Measurements from ENCODE around the gene FHIT.

The FHIT gene

DNA sequence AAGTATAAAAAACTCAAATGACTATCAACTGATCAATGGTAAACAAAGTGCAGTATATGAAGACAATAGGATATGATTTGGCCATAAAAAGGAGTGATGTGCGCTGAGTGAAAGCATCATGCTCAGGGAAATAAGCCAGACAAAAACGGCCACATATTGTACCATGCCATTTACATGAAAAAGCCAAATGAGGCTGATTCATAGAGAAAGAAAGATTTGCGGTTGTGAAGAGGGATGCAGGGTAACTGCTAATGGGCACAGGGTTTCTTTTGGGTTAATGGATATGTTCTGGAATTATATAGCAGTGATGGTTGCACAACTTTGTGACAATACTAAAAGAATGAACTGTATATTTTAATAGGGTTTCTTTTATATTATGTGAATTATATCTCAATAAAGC lies 1324.2 kb downstream of the FHIT start:
- no peak for DNase-seq (ENCODE audit: low read depth)

GRCh38 chr3:59925946-59926345 lies 1325.3 kb downstream of the FHIT start:
- no peak for DNase-seq (ENCODE audit: low read depth)

DNA sequence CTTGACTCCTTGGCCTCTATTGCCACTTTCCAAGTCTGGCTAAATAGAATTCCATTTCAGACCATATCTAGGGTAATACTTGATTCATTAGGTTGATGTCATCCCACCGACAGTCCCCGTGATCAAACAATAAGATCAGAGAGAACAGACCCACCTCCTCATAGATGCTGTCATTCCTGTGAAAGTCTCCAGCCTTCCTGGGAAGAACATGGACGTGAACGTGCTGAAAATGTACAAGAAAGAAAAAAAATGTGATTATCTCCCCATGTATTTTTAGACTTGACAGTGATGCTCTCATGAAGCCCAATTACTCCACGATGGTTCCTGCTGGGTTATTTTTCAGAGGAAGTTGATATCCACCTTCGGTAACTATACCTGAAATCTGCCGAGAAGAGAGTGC lies 1329.1 kb downstream of the FHIT start:
- DNase-seq (ENCODE audit: low read depth) = no peak

DNA sequence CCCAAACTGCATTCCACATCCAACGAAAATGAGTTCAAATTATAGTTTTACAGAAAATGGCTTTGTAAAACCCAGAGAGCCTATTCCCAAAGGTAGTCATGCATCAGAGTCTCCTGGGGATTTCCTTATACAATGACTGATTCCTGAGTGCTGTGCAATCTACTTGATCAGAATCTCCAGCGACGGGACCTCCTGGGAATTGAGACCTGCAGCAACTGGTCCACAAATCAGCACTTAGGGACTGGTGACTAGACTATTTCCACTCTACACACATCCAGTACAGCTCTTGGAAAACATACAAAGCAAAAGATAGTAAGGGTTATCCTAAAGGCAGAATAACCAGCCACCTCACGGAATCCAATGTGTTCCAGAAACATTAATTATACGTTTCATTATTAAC lies 1330.4 kb downstream of the FHIT start:
- no peak for DNase-seq (ENCODE audit: low read depth)

GRCh38 chr3:59919586-59919985 lies 1331.7 kb downstream of the FHIT start:
- DNase-seq (ENCODE audit: low read depth) = no peak

GRCh38 chr3:59914251-59914650 lies 1337.0 kb downstream of the FHIT start:
- no peak for DNase-seq (ENCODE audit: low read depth)

DNA sequence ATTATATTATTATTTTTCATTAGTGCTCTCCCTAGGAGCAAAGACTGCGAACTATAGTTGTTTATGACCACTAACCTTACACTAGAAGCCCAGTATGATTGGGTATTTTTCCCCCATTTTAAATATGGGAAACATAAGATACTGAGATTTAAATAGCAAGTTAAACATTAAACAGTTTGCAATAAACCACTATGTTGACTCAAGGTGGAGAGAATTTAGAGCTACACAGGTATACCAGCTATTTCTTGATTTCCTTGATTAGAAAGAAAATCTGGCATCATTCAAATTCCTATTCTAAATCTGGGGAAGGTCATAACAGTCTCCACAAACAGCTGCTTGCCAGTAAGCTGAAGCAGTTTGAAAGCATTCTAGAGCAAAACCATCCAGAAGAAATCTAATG lies 1337.6 kb downstream of the FHIT start:
- no peak for DNase-seq (ENCODE audit: low read depth)

DNA sequence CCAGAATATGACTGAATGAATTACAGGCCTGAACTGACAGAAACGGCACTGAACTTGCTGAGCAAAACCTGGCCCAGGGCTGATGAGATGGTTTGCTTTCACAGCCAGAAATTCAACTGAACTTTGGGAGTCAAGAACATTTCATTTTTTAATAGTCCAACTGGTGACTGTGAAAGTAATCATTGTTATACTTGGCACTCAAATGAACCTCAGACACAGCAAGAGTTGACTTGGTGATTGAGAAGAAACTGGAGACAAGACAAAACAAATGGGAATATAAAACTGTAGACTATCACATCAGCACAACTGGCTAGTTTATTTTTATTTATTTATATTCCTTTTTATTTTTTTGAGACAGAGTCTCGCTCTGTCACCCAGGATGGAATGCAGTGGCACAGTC lies 1342.6 kb downstream of the FHIT start:
- no peak for DNase-seq (ENCODE audit: low read depth)

DNA sequence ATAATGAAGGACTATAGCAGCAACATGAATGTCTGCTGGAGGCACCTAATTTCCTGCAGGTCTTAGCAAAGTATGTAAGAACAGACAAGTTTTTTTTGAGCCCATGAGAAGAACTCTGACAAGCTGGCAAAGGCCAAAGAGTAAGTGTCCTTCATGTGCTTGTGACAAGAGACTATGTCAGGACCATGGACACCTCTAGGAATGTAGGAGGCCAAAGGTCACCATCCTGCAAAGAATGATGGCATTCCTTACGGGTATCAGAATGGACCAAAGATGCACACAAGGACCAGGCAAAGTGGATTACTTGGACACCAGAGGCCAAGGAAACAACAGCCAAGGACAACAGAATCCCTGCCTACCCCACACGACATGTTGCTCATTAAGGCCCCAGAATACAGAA lies 1343.0 kb downstream of the FHIT start:
- no peak for DNase-seq (ENCODE audit: low read depth)

DNA sequence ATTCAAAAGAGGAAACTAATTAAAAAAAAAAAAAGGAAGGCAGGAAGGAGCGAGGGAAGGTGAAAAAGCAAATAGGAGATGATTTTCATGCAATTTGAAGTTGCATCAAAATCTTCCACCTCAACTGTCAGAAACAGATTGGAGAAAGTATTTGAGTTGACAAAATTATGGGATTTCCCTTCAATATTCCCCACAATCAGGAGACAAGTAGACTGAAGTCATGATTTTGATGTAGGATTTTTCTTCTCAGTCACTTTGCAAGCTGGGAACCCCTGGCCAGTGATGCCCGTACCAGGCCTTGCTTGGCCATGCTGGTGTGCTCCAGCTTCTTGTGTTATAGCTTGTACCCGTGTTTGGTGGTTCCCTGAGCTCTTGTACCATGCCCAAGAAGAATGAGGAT lies 1347.0 kb downstream of the FHIT start:
- DNase-seq (ENCODE audit: low read depth) = no peak

DNA sequence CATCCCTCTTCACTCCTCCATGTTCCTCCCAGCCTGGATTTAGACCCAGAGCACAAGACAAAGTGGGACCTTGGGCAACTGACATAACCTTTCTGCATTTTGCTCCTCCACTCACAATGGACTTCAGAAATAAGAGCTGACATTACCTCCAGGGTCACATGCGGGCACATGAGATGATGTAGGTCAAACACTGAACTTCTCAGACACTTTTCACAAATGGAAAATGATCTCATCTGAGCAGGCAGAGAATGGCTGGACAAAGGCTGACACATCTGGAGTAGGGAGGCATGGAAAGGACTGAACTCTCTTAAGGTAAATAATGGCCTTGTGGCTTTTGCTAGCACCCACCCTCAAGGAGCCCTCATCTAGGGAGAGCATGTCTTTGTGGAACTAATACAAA lies 1352.2 kb downstream of the FHIT start:
- no peak for DNase-seq (ENCODE audit: low read depth)

GRCh38 chr3:59895972-59896371 lies 1355.3 kb downstream of the FHIT start:
- DNase-seq (ENCODE audit: low read depth) = no peak

DNA sequence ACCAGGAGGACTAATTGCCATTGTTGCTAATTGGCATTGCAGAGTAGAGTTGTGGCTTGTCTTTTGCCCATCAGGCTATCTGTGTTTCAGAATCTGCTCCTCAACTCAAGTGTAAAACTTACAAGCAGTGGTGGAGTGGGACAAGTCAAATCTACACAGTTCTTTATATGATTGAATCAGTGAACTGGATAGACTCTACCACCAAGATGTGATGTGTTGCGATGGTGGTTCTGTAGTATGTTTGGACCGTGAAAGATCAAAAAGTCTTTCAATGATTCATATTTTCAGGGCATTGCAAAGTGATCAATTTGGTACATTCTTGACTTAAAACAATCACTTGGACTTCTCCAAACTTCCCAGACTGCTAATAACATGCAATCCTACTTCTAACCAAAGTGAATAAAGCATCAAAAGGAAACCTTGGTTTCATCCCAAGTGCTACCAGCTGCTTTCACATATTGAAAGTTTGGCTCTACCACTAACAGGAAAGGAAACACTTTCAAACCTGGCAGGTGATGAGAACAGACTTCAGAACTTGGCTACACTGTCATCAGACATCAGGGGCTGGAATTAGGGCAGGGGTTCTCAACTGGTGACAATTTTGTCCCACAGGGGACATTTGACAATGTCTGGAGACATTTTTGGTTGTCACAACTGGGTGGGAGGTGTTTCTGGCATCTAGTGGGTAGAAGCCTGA lies 1356.7 kb downstream of the FHIT start:
- DNase-seq (ENCODE audit: low read depth) = no peak

DNA sequence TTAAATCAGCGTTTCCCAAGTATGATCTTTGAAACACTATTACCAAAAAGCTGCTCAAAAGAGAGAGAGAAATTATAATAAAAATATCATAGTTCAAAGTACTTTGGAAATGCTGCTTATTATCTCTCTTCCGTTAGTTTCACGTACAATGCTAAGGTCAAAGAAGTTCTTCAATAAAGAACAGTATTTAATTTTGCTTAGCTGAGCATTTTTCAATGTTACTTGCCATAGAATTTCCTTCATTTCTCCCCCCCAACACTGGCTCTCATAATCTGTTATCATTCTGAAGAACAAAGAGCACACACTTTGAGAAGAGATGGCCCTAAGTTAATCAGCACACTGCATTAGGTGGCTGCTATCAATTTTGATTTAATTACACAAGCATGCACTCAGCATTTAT lies 1360.6 kb downstream of the FHIT start:
- DNase-seq (ENCODE audit: low read depth) = no peak

DNA sequence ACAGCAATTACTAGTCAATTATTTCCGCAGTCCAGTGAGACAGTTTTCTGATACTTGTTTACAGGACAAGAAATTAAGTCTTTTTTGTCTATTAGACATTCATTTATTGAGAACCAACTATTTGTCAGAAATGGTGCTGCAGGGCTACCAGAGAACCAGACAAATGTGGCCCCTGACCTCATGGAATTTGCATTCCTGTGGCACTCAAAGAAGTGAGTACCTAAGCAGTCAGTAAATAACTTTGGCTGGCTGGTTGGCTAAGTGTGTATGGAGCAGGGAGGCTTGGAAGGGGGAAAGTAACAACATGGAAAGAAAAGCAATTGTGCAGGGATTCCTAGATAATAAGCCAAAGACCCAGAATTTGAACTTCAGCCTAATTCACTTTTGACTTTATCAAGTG lies 1364.5 kb downstream of the FHIT start:
- DNase-seq (ENCODE audit: low read depth) = no peak

GRCh38 chr3:59885899-59886400 lies 1365.3 kb downstream of the FHIT start:
- DNase-seq (ENCODE audit: low read depth) = no peak

GRCh38 chr3:59885101-59885500 lies 1366.2 kb downstream of the FHIT start:
- no peak for DNase-seq (ENCODE audit: low read depth)

DNA sequence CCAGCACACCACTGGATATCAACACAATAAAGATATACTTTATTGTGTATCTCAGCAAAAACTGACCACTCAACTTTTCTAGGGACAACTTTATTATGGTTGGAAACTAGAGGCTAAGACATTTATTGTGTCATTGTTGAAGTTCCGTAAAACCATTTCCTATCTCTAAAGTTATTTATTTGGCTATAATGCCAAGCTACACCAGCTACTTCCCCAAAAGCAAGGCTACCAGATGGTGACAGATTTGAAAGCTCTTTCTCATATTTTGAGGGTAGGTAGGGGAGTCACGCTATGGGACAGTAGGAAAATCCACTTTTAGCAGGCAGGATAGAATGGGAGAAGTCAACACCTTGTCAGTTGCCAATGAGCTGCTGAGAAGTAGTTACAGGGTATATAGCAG lies 1366.8 kb downstream of the FHIT start:
- no peak for DNase-seq (ENCODE audit: low read depth)

DNA sequence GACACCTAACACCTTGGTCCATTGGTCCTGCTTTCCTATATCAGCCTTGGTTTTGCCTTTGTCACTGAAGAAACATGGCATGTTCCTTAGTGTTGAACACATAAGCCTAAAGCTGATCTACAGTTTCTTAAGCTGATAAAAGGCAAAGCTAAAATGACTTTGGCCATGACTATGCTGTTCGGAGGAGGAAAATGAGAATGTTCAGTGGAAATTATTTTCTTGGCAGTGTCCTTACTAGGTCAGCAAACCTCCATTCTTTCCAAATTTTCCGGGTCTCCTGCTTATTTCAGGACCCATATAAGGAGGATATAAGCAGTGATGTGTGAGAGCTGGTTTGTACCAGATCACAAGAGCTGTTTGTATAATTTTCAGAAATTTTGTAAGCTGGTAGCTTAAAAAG lies 1368.5 kb downstream of the FHIT start:
- DNase-seq (ENCODE audit: low read depth) = no peak

DNA sequence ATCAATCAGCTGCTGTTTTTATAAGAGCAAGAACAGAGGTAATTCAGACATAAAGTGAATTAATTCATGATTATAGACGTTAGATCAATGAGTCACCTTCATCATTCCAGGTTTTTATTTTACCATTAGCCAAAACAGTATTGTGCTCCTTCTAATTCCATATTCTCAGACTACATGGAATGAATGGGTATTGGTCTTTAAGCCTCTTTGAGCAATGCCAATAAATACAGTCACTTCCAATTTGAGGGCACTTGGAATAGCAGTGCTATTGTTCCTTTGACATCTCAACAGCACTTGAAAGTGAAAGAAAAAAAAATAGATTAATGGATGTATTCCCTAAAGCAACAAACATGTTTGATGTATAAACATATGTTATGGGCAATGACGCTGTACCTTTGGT lies 1370.5 kb downstream of the FHIT start:
- DNase-seq (ENCODE audit: low read depth) = no peak

GRCh38 chr3:59879031-59879581 lies 1372.1 kb downstream of the FHIT start:
- no peak for DNase-seq (ENCODE audit: low read depth)

- DNase-seq (ENCODE audit: low read depth) = no peak
Measured at GRCh38 chr3:59878038-59878427, 1373.2 kb downstream of the FHIT start.

DNA sequence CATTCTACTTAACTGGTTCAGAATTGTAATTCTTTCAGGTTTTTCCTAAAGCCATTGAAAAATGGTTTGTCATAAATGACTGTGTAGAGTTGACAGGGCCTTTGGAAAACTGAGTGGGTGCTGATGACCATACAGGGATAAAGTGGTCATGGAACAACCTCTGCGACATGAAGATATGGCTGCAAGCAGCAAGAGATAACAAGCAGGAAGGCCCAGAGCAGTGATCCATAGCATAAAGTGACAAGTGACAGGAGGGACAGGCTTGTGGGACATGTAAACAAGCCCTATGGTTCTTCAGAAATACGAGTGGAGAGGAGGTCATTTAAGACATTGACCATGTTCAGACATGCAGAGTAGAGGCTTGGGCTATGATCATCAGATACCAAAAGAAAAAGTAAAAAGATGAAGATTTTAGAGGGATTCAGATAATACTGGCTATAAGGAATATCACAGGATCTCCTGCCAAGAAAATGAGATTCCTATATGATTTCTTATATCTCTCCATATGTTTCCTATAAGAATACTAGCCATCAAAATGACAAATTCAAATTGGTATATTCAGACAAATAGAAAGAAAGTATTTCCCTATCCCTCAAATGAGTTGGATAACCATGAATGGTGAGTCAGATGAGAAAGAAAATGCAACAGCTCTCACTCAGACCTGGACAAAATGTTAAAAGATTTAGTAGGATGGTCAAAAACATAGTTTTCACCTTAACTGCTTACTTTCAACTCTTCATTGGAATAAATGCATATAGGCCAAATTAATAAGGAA lies 1373.8 kb downstream of the FHIT start:
- no peak for DNase-seq (ENCODE audit: low read depth)

All from ELR (cell line).